22Rv1 (cell line): Measurements from ENCODE around the gene GPR3.

Experiments
- H3K27ac ChIP-seq: fragments of 450-650 bp; 2 replicates; pipeline ENCODE4 v1.5.1; 2017
- ZFX ChIP-seq: fragments of 450-650 bp; IDR thresholded peaks from 2 replicates; pipeline ENCODE4 v1.6.1; 2017; ENCODE audit warnings: antibody characterized with exemption, borderline replicate concordance
- TF ChIP-seq, protein P1 (sequence below): fragments of 450-650 bp; IDR thresholded peaks from 2 replicates; pipeline ENCODE4 v1.5.1; 2017; ENCODE audit warnings: mild to moderate bottlenecking

GPR3 gene

DNA sequence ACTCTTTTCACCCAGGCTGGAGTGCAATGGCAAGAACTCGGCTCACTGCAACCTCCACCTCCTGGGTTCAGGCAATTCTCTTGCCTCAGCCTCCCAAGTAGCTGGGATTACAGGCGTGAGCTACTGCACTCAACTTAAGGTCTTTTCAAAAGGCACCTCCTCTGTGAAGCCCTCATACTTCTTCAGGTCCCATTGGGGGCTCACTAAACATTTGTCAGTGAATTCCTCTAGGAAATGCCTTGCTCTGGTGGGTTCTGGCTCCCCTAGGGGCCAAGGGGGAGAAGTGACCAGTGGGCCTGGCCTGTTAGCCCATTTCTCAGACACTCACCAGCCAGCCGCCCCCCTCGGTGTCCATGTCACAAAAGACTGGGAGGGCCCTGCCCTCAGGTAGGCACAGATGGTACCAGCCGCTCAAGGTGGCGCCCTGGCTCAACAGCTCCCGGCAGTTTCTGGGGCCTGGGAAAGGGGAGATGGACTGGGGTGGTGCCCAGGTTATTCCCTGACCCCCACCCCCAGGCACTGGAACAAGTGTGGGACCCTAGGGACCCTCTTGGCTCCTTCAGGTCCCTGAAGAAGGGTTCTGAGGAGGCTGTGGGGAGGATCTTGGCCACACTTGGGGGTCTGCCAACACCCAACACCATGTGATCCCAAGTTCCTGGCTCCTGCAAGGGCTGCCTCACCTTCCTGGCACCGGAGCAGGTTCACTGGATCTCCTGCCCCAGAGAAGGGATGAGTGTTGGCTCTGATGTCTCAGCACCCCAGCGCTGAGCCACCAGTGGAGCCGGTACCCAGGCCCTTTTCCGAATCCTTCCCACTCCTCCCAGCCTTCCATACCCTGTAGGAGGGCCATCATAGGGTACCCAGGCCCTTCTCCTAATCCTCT is 19.4 kb upstream of the GPR3 start:
- TF ChIP-seq ZFX, result no peak
- TF ChIP-seq, protein P1, sequence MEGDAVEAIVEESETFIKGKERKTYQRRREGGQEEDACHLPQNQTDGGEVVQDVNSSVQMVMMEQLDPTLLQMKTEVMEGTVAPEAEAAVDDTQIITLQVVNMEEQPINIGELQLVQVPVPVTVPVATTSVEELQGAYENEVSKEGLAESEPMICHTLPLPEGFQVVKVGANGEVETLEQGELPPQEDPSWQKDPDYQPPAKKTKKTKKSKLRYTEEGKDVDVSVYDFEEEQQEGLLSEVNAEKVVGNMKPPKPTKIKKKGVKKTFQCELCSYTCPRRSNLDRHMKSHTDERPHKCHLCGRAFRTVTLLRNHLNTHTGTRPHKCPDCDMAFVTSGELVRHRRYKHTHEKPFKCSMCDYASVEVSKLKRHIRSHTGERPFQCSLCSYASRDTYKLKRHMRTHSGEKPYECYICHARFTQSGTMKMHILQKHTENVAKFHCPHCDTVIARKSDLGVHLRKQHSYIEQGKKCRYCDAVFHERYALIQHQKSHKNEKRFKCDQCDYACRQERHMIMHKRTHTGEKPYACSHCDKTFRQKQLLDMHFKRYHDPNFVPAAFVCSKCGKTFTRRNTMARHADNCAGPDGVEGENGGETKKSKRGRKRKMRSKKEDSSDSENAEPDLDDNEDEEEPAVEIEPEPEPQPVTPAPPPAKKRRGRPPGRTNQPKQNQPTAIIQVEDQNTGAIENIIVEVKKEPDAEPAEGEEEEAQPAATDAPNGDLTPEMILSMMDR, result peak; percentile 31; the same call in 1 of the 2 replicates
- H3K27ac ChIP-seq, result no peak overlapping the region

DNA sequence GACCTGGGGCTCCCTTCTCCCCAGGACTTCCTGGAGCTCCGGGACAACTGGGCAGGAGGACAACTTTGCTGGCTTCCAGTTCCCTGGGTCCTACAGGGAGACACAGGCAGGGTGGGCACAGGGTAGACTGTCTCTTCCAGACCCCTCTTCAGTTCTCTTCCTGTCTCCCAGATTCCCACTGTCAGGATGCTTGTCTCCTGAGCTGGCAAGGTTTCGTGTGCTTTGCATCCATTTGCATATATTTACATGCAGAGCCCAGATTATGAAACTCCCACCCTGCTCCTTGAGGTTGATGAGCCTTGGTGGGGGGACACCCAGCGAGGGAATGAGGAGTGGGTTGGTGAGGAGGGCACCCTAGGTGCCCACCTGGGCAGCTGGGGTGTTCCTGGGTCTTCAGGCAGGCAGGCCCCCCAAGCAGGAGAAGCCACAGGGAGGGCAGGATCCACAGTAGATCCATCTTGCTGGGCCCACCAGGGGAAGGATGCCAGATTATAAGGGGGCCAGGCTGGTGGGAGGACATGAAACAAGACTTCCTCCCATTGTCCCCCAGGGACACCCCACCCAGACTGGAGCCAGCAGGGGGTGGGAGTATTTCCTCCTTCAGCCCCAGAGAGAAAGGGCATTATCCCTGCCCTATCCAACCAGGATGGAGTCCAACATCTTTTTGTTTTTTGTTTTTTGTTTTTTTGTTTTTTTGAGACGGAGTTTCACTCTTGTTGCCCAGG is 17.9 kb upstream of the GPR3 start, which contains the start of gene FCN3:
Gene FCN3 (minus strand): TSS at position 463 of the 725 bp plus-strand sequence. CDS start 6 bp downstream, at position 457.
- H3K27ac ChIP-seq, result no peak within 1 kb of the TSS
- no peak for TF ChIP-seq ZFX
- TF ChIP-seq, protein P1, result no peak

DNA sequence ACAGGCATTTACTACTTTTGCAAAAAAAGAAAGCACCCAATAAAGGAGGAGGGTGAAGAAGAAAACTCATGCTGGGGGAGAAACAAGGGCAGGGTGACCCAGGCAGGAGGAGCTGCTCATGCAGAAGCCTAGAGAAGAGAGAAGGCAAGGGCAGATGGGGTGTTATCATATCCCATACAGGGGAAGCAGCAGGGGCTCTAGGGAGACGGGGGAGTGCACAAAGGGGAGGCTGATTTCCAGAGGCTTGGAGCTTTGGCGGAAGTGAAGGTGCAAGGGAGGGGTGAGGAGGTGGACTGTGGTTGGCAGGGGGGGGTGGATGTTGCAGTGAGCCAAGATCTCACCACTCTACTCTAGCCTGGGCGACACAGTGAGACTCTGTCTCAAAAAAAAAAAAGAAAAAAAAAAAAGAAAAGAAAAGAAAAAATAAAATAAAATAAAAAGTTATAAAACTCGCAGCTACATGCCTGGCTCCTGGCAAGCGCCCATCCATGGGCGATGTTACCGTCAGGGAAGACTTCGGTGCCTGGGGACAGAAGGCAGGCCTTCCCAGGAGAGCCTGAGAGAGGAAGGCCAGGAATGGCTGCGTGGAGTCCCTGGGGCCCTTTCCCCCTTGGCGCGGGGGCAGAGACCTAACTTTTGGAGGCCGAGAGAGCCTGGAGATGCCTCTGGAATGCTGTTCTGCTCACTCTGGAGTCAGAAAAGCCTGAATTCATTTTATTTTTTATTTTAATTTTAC is 14.5 kb upstream of the GPR3 start:
- TF ChIP-seq, protein P1, result no peak
- no peak for TF ChIP-seq ZFX
- no peak overlapping the region for H3K27ac ChIP-seq

DNA sequence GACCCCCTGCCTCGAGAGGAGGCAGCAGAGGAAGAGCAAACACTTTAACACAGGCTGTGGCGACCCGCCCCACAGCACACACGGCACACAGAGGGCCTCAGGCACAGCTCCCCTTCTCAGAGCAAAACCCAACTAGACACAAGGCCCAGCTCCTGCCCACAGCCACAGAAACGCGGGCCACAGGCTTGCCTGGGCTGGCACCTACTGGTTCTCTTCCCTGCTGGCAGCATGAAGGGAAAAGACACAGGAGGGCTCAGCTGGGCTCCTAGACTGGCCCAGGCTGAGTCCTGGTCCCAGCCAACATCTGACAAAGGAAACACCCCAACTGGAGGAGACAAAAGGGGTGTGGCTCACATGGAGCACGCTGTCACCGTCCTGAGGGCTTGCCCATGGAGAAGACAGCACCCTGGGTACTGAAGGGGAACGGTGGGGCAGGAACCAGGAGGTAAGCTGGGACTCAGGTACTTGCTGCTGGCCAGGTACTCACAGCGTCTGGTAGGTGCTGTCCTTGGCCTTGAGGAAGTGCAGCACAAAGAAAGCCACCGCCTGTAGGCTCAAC is 12.8 kb upstream of the GPR3 start:
- no peak overlapping the region for H3K27ac ChIP-seq
- no peak for TF ChIP-seq ZFX
- TF ChIP-seq, protein P1, result no peak

DNA sequence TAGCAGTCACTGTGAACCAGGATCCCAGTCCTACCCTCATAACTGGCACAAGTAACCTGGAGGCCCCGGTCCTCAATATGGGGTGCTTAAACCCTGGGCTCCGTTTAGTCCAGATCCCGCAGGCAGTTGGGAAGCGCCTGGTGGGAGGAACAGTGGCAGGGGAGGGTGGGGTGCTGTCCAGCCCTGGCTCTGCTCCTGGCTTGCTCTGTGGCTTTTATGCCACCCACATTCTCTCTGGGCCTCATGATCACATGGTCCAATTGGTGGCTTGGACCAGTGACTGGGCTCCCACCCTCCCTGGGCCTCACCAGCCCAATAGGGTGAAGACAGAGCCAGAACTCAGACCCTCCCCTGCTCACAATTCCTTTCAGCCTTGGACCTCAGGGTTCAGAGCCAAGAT is 12.2 kb upstream of the GPR3 start:
- TF ChIP-seq ZFX, result no peak
- TF ChIP-seq, protein P1, result no peak
- H3K27ac ChIP-seq, result no peak overlapping the region

DNA sequence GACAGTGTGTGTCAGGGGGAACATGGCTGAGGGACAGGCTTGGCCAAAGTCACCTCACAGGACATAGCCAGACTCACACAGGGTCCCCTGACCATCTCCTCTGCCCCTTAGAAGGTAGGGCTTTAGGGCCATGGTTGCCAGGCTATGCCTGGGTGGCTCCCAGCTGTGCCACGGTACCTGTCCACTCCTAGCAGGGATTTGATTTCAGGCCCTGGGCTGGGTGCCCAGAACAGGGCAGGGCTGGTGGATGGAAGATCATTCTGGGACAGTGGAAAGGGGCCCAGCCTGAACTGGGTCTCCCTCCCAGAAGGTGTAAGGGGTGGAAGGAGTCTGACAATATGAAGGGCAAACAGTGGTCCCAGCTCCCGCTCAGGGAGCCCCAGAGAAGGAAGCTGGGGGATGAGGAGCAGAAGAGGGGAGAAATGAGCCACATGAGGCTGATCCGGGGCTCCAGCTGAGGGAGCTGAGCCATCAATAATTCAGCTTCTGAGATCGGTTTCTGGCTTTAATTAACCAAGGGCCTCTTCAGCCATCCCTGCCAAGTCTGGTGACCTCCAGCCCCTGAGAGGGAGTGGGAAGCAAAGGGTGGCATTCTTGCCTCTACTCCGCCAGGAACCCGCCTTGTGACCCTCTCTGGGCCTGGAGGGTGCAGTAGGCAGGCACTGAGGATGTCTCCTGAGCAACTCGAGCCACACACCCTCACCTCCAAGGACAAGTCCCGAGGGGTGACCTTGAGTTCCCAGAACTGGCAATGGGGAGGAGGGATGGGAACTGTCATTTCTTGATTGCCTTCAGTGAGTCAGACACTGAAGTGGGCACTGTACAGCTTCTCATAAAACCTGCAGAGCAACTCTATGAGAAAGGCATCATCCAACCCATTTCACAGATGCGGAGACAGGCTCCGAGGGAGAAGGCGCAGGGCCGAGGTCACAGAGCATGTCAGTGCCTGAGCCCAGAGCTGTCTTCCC is 11.4 kb upstream of the GPR3 start:
- TF ChIP-seq ZFX, result no peak
- TF ChIP-seq, protein P1, result no peak
- no peak overlapping the region for H3K27ac ChIP-seq
